LNCAP (cell line): ENCODE measurements around the gene OSTN.

Experiments used
- CTCF ChIP-seq: fragments of 450-650 bp; IDR thresholded peaks from 2 replicates; pipeline ENCODE4 v1.5.1; 2017; ENCODE audit warnings: mild to moderate bottlenecking

The OSTN gene

GRCh38 chr3:191253089-191253799, 54.2 kb downstream of the OSTN start:
- no peak for TF ChIP-seq CTCF

DNA sequence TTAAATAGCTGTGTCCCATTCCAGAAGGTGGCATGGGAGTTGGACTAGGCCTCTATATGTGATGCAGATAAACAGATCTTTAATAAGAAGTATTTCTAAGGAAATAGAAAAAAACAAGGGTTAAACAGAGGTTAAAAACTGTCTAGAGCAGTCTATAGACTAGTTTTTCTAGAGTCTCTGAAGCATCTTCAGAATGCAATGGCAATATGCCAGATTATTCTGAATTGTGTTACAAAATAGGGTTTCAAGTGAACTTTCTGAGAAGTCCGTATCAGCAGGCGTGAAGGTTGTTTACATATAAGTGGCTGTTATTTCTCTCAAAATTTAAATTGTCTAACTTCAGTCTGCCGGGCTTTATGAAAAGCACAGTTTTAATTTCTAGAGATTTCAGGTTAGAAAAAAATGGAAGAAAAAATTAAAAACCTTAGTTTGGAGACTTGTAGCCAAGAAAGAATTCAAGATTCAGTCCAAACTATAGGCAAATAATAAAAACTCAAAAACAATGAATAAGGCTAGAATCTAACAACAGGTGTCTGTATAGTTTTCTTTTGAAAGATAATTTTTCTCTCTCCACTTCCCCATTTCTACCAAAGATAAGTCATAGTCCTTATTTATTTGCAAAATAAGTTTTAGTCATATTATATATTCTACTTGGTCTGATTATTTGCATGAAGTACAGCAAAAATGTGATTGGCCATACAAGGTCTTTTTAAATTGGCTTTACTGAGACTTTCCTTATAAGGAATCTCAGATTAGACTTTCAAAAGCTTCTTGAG, 55.2 kb downstream of the OSTN start:
- TF ChIP-seq CTCF = no peak

GRCh38 chr3:191255156-191255555, 56.1 kb downstream of the OSTN start:
- no peak for TF ChIP-seq CTCF

GRCh38 chr3:191256405-191256804, 57.4 kb downstream of the OSTN start:
- no peak for TF ChIP-seq CTCF

DNA sequence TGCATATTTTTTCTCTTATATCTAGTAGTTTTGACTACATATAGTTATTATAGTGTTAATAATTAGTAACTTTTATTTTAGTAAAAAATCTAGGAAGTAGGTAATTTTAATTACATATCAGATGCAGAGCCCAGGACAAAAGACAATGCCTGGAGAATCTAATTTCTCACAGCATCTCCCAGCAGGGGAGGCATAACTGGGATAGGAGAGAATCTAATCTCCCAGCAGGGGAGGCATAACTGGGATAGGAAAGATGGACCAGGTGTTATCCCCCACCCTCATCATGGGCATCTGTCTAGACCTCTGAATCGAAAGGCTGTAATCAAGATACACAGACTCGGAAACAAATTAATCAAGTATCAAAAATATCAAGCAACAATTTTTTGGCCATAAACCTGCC, 58.2 kb downstream of the OSTN start:
- TF ChIP-seq CTCF = no peak

GRCh38 chr3:191259486-191259885, 60.4 kb downstream of the OSTN start:
- no peak for TF ChIP-seq CTCF

DNA sequence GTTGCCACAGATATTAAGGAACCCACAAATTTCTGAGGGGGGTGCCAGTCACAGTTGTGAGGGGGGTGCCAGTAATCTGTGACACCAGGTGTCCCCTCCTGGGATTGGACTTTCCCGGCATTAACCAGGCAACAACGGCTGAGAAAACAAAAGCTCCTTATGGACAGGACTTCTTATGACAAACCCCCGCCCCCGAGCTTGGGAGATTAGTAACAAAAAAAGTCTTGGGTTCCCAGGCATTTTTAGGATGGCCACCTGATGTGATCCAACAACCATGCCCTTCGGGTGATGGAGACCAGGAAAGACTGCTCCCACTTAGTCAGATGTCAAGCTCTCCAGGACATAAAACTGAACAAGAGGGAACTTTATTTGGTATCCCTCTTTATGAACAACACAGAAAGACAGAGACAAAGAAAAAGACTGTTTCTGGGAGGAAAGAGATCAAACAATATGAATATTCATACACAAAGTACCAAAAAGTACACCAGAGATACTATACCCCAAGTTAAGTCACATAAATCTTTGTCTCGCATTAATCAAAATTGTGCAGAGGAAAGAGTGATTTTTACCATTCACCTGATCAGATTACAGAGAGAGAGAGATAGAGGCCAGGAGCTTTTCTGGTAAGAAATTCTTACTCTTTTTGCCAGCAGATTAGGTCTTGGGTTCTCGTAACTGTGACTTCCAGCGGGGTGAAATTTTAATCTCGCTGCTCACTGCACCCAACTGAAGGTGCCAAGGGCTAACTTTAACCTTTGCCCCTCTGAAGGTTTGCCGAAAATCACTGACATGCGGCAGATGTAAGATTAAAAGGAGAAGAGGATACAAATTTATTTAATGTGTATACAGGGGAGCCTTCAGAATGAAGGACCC, 61.6 kb downstream of the OSTN start:
- no peak for TF ChIP-seq CTCF
